ENCODE data around the gene SGF29. TPM values are rescaled to one million over a fixed set of nuclear protein-coding genes. Genes with fewer than 3 reads are reported as not detected.
A peak's percentile ranks its signal among the peaks of the same experiment; 100 is the strongest.

The SGF29 gene
- total RNA-seq, 1 experiment from 2014 or later, result 45.3 TPM

DNA sequence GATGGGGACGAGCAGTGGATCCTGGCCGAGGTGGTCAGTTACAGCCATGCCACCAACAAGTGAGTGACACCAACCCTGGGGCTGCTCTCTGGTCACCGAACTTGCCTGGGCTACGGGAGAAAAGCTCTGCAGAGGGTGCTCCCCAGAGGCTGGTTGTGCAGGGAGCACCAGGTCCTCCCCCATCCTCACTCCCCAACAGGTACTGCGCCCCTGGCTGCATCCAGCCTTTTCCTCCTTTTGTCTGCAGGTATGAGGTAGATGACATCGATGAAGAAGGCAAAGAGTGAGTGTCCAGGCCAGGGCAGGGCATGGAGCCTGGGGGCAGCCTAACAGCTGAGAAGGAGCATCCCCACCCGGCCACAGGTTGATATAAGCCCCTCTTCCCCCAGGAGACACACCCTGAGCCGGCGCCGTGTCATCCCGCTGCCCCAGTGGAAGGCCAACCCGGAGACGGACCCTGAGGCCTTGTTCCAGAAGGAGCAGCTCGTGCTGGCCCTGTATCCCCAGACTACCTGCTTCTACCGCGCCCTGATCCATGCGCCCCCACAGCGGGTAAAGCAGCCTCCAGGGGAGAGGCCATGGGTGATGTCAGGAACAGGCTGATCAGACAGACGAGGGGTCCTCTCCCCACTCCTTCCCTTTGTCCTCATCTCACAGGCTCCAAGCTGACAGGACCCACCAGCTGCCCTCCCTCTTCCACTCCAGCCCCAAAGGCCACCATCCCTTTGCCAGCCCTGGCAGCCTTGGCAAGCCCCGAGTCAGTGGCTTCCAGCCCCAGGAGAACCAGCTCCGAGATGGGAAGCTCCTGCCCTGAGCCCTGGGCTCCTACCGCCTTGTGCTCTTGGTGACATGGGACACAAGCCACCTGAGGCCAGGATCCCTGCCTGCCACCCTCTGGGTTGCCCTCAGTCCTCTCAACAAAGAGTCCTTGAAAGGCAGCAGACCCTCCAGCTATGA lies 36.9 kb downstream of the SGF29 start:
- no peak for DNase-seq
- Histone ChIP-seq H4K20me1 (ENCODE audit: insufficient read depth) (no peaks in the 10 kb centered on the region), H3K27ac (no peak overlapping the region), H2AFZ (no peak overlapping the region), H3K4me3 (no peak overlapping the region), H3K4me1 (replicated peaks; ENCODE audit: insufficient read depth) (peaks cover 39% of the 10 kb centered on the region), H3K36me3 (ENCODE audit: low read depth) (peaks cover 25% of the 10 kb centered on the region; the same call in 1 of the 2 replicates), H3K4me2 (no peak overlapping the region), H3K79me2 (ENCODE audit: low read depth) (peaks cover 18% of the 10 kb centered on the region), H3K9me3 (ENCODE audit: insufficient read depth, low read depth) (no peaks in the 10 kb centered on the region), H3F3A (ENCODE audit: insufficient read depth, low read depth) (peaks cover 34% of the 10 kb centered on the region), H3K27me3 (ENCODE audit: insufficient read depth, low read depth) (no peaks in the 10 kb centered on the region), H3K9me2 (ENCODE audit: insufficient read depth) (no peaks in the 10 kb centered on the region)
- ChIA-PET POLR2A (ENCODE audit: unreplicated experiment) (no interaction called here), CTCF (no interaction called here)
- no TSS peak for BruUV-seq (replicated peaks)
- intact Hi-C loops (cut with micrococcal nuclease; ENCODE audit: unreplicated experiment), result no loop called here
- no peak for TF ChIP-seq EZH2 (IDR thresholded peaks at IDR 0.05; ENCODE audit: low read depth)
- TF ChIP-seq, protein P1, sequence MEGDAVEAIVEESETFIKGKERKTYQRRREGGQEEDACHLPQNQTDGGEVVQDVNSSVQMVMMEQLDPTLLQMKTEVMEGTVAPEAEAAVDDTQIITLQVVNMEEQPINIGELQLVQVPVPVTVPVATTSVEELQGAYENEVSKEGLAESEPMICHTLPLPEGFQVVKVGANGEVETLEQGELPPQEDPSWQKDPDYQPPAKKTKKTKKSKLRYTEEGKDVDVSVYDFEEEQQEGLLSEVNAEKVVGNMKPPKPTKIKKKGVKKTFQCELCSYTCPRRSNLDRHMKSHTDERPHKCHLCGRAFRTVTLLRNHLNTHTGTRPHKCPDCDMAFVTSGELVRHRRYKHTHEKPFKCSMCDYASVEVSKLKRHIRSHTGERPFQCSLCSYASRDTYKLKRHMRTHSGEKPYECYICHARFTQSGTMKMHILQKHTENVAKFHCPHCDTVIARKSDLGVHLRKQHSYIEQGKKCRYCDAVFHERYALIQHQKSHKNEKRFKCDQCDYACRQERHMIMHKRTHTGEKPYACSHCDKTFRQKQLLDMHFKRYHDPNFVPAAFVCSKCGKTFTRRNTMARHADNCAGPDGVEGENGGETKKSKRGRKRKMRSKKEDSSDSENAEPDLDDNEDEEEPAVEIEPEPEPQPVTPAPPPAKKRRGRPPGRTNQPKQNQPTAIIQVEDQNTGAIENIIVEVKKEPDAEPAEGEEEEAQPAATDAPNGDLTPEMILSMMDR (conservative IDR thresholded peaks at IDR 0.05), result no peak

DNA sequence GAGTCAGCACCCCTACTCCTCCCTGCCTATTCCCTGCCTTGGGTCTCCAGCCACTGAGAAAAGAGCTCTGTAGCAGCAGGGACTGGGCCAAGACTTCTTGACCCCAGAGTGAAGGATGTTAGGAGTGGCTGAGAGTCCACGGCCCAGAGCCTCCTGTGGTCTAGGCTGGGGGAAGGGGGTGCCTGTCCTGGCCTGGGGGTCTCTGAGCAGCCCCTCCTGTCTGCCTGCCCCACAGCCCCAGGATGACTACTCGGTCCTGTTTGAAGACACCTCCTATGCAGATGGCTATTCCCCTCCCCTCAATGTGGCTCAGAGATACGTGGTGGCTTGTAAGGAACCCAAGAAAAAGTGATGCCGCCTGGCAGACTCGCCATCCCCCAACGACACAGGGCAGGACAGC lies 37.6 kb downstream of the SGF29 start:
- CTCF ChIA-PET, result no interaction called here
- H3K4me2 ChIP-seq, result no peak overlapping the region
- H4K20me1 ChIP-seq (ENCODE audit: insufficient read depth), result no peaks in the 10 kb centered on the region
- peaks cover 25% of the 10 kb centered on the region; the same call in 1 of the 2 replicates for H3K36me3 ChIP-seq (ENCODE audit: low read depth)
- peaks cover 39% of the 10 kb centered on the region for H3K4me1 ChIP-seq (replicated peaks; ENCODE audit: insufficient read depth)
- DNase-seq, result no peak
- no TSS peak for BruUV-seq (replicated peaks)
- H2AFZ ChIP-seq, result no peak overlapping the region
- H3F3A ChIP-seq (ENCODE audit: insufficient read depth, low read depth), result peaks cover 31% of the 10 kb centered on the region
- H3K27ac ChIP-seq, result no peak overlapping the region
- POLR2A ChIA-PET (ENCODE audit: unreplicated experiment), result no interaction called here
- TF ChIP-seq EZH2 (IDR thresholded peaks at IDR 0.05; ENCODE audit: low read depth), result no peak
- TF ChIP-seq, protein P1 (conservative IDR thresholded peaks at IDR 0.05), result no peak
- no peaks in the 10 kb centered on the region for H3K9me3 ChIP-seq (ENCODE audit: insufficient read depth, low read depth)
- H3K27me3 ChIP-seq (ENCODE audit: insufficient read depth, low read depth), result no peaks in the 10 kb centered on the region
- H3K4me3 ChIP-seq, result no peak overlapping the region
- H3K79me2 ChIP-seq (ENCODE audit: low read depth), result peaks cover 25% of the 10 kb centered on the region
- intact Hi-C loops (cut with micrococcal nuclease; ENCODE audit: unreplicated experiment), result no loop called here
- no peaks in the 10 kb centered on the region for H3K9me2 ChIP-seq (ENCODE audit: insufficient read depth)

DNA sequence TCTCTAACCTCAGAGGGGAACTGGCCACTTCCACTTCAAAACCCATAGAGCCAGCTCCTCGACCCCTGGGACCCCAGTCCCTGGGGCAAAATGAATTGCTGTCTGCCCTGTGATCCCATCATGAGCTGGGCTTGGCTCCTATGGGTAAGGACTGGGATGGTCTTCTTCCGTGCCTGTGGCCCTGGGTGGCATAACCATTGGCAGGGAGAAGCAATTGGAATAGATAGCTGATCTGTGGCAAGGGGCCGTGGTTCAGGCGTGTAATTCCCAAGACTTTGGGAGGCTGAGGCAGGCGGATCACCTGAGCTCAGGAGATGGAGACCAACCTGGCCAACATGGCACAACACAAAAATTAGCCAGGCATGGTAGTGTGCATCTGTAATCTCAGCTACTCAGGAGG lies 38.8 kb downstream of the SGF29 start:
- Histone ChIP-seq H2AFZ (no peak overlapping the region), H3K27ac (no peak overlapping the region), H3K27me3 (ENCODE audit: insufficient read depth, low read depth) (no peaks in the 10 kb centered on the region), H3K4me2 (no peak overlapping the region), H3K9me3 (ENCODE audit: insufficient read depth, low read depth) (no peaks in the 10 kb centered on the region), H3K9me2 (ENCODE audit: insufficient read depth) (no peaks in the 10 kb centered on the region), H3K4me1 (replicated peaks; ENCODE audit: insufficient read depth) (peaks cover 37% of the 10 kb centered on the region), H3K79me2 (ENCODE audit: low read depth) (peaks cover 27% of the 10 kb centered on the region), H3F3A (ENCODE audit: insufficient read depth, low read depth) (peaks cover 28% of the 10 kb centered on the region), H3K4me3 (no peak overlapping the region), H4K20me1 (ENCODE audit: insufficient read depth) (no peaks in the 10 kb centered on the region), H3K36me3 (ENCODE audit: low read depth) (peaks cover 25% of the 10 kb centered on the region; the same call in 1 of the 2 replicates)
- intact Hi-C loops (cut with micrococcal nuclease; ENCODE audit: unreplicated experiment), result no loop called here
- POLR2A ChIA-PET (ENCODE audit: unreplicated experiment), result no interaction called here
- CTCF ChIA-PET, result interaction anchor here (1.6 kb wide), 1 partner anchor 17 kb away, joined by 3 read pairs; the partner anchor contains the start of gene SULT1A1
- no peak for DNase-seq
- TF ChIP-seq, protein P1 (conservative IDR thresholded peaks at IDR 0.05), result no peak
- no peak for TF ChIP-seq EZH2 (IDR thresholded peaks at IDR 0.05; ENCODE audit: low read depth)
- BruUV-seq (replicated peaks), result TSS peak; percentile 4

Measured in PC-9 (cell line).